ENCODE measurements around the gene LTBR. TPM values are rescaled to one million over a fixed set of nuclear protein-coding genes. Genes with fewer than 3 reads are reported as not detected.

The LTBR gene
- total RNA-seq, 1 donor from 2014 or later: 2.8 TPM

- FAIRE-seq (no peak), DNase-seq (ENCODE audit: low read depth) (peak; percentile 73)
- Histone ChIP-seq H3K27me3 (ENCODE audit: insufficient read depth, low read length) (no peaks in the 10 kb centered on the region), H4K20me1 (ENCODE audit: insufficient read depth, low read length) (peaks cover 34% of the 10 kb centered on the region), H3K79me2 (ENCODE audit: insufficient read depth, low read length) (peaks cover 61% of the 10 kb centered on the region), H3K36me3 (ENCODE audit: insufficient read depth, low read length) (no peaks in the 10 kb centered on the region), H3K9ac (ENCODE audit: low read length) (peak within 1 kb of the TSS; percentile 98), H3K4me1 (ENCODE audit: insufficient read depth, low read length) (peaks cover 60% of the 10 kb centered on the region), H3K27ac (ENCODE audit: low read depth, low read length) (peak within 1 kb of the TSS; percentile 94), H3K9me3 (ENCODE audit: insufficient read depth, low read depth, low read length) (no peaks in the 10 kb centered on the region), H2AFZ (ENCODE audit: low read depth, low read length) (peak within 1 kb of the TSS; percentile 54), H3K4me2 (ENCODE audit: low read length) (peak within 1 kb of the TSS; percentile 95), H3K4me3 (ENCODE audit: insufficient read depth, low read depth, low read length) (peak within 1 kb of the TSS; percentile 95)
- H3K27me3 Mint-ChIP-seq (ENCODE audit: low read depth, unreplicated experiment): no peaks in the 10 kb centered on the region
- H3K36me3 Mint-ChIP-seq (ENCODE audit: low read depth, unreplicated experiment): no peaks in the 10 kb centered on the region
- TF ChIP-seq, protein P1, sequence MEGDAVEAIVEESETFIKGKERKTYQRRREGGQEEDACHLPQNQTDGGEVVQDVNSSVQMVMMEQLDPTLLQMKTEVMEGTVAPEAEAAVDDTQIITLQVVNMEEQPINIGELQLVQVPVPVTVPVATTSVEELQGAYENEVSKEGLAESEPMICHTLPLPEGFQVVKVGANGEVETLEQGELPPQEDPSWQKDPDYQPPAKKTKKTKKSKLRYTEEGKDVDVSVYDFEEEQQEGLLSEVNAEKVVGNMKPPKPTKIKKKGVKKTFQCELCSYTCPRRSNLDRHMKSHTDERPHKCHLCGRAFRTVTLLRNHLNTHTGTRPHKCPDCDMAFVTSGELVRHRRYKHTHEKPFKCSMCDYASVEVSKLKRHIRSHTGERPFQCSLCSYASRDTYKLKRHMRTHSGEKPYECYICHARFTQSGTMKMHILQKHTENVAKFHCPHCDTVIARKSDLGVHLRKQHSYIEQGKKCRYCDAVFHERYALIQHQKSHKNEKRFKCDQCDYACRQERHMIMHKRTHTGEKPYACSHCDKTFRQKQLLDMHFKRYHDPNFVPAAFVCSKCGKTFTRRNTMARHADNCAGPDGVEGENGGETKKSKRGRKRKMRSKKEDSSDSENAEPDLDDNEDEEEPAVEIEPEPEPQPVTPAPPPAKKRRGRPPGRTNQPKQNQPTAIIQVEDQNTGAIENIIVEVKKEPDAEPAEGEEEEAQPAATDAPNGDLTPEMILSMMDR (IDR thresholded peaks at IDR 0.05; ENCODE audit: insufficient read depth, low read depth, low read length): no peak
- no peak for TF ChIP-seq EZH2 (IDR thresholded peaks at IDR 0.05; ENCODE audit: insufficient read depth, low read length)
- peak within 1 kb of the TSS; percentile 93 for H3K27ac Mint-ChIP-seq (ENCODE audit: unreplicated experiment)
- peaks cover 27% of the 10 kb centered on the region for H3K4me1 Mint-ChIP-seq (ENCODE audit: low read depth, unreplicated experiment)
- no peaks in the 10 kb centered on the region for H3K9me3 Mint-ChIP-seq (ENCODE audit: unreplicated experiment)
- no peak within 1 kb of the TSS for H3K4me3 Mint-ChIP-seq (ENCODE audit: unreplicated experiment)
Measured at GRCh38 chr12:6341417-6342139, 42.4 kb upstream of the LTBR start, which contains the start of gene TNFRSF1A. Gene TNFRSF1A, minus strand, starts transcription at chr12:6342076. Its CDS starts 262 bp downstream, at chr12:6341814.

GRCh38 chr12:6342140-6342889 is 41.6 kb upstream of the LTBR start:
- Histone ChIP-seq H3K36me3 (ENCODE audit: insufficient read depth, low read length) (no peaks in the 10 kb centered on the region), H3K4me1 (ENCODE audit: insufficient read depth, low read length) (peaks cover 52% of the 10 kb centered on the region), H4K20me1 (ENCODE audit: insufficient read depth, low read length) (peaks cover 34% of the 10 kb centered on the region), H2AFZ (ENCODE audit: low read depth, low read length) (peak overlapping the region; percentile 54), H3K9me3 (ENCODE audit: insufficient read depth, low read depth, low read length) (no peaks in the 10 kb centered on the region), H3K27me3 (ENCODE audit: insufficient read depth, low read length) (no peaks in the 10 kb centered on the region), H3K27ac (ENCODE audit: low read depth, low read length) (peak overlapping the region; percentile 94), H3K9ac (ENCODE audit: low read length) (peak overlapping the region; percentile 98), H3K4me2 (ENCODE audit: low read length) (peak overlapping the region; percentile 95), H3K4me3 (ENCODE audit: insufficient read depth, low read depth, low read length) (peak overlapping the region; percentile 95), H3K79me2 (ENCODE audit: insufficient read depth, low read length) (peaks cover 54% of the 10 kb centered on the region)
- FAIRE-seq (no peak), DNase-seq (ENCODE audit: low read depth) (no peak)
- no peak for TF ChIP-seq EZH2 (IDR thresholded peaks at IDR 0.05; ENCODE audit: insufficient read depth, low read length)
- TF ChIP-seq, protein P1 (IDR thresholded peaks at IDR 0.05; ENCODE audit: insufficient read depth, low read depth, low read length): no peak
- Mint-ChIP-seq H3K27me3 (ENCODE audit: low read depth, unreplicated experiment) (no peaks in the 10 kb centered on the region), H3K9me3 (ENCODE audit: unreplicated experiment) (no peaks in the 10 kb centered on the region), H3K4me1 (ENCODE audit: low read depth, unreplicated experiment) (peaks cover 25% of the 10 kb centered on the region), H3K27ac (ENCODE audit: unreplicated experiment) (peak overlapping the region; percentile 93), H3K36me3 (ENCODE audit: low read depth, unreplicated experiment) (no peaks in the 10 kb centered on the region), H3K4me3 (ENCODE audit: unreplicated experiment) (no peak overlapping the region)
